ENCODE results near the gene CGB3.
"Not testable (repeated sequence)": the region's sequence is repeated elsewhere in the genome, so short reads cannot be mapped to it uniquely, and the experiment has no call there.

Gene CGB3

DNA sequence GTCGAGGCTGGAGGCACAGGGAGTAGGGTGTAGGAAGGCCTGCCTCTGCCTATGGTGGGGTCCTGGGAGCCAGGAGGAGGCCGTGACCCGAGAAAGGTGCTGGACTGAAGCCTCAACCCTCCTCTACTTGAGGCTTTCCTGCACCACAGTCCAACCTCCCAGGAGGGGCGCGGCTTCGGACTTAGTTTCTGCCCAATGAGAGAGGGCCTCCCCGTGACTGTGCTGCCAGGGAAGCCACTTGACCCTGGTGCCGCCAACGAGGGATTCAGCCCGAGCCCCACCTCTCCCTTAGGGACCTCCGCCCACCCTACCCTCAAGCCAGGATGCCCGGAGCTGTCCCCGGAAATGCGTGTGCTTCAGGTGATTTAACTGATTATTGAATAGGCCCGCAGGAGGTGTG lies at the start of gene CGB3:
CGB3 (minus strand) TSS at position 101 of the 400 bp plus-strand sequence. CDS start 362 bp downstream, outside the sequence.
- peaks cover 13% of the 10 kb centered on the region for H3K27me3 ChIP-seq (ENCODE audit: control insufficient read depth, insufficient read depth, low read length)
- not testable (repeated sequence) for H3K27ac ChIP-seq (ENCODE audit: low read depth, low read length); H3K36me3 ChIP-seq (ENCODE audit: control insufficient read depth, insufficient read depth, low read length); H3K9ac ChIP-seq (ENCODE audit: low read length); H3K4me3 ChIP-seq (ENCODE audit: low read length); H3K4me1 ChIP-seq (ENCODE audit: control insufficient read depth, insufficient read depth, low read length)

DNA sequence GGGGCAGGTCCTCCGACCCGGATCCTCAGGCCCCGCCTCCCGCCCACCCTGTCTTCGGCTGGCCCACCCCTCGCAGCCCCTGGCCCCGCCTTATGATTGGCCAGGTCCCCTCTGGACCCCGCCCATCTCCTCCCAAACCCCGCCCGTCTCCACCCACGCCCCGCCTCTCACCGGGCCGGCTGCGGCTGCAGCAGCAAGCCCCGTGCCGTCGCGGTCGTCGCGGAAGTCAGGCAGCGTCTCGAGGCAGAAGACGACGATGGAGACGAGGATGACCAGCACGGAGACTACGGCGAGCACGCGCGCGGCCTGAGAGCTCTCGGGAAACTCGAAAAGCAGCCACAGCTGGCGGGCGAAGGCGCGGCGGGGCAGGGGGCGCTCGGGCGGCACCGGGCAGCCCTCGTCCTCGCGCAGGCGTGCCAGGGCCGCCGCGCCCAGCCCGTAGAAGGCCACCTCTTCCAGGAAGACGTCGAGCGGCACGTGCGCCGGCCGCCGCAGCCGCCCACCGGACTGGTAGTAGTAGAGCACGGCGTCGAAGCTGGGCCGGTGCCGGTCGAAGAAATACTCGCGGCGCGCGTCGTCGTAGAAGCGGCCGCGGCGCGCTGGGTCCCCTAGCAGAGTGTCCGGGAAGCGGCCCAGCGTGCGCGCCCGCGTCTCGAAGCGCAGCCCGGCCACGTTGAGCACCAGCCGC lies 47.9 kb upstream of the CGB3 start:
- Histone ChIP-seq H3K36me3 (ENCODE audit: control insufficient read depth, insufficient read depth, low read length) (no peaks in the 10 kb centered on the region), H3K27me3 (ENCODE audit: control insufficient read depth, insufficient read depth, low read length) (peaks cover 11% of the 10 kb centered on the region), H3K27ac (ENCODE audit: low read depth, low read length) (no peak overlapping the region), H3K9ac (ENCODE audit: low read length) (no peak overlapping the region), H3K4me1 (ENCODE audit: control insufficient read depth, insufficient read depth, low read length) (no peaks in the 10 kb centered on the region), H3K4me3 (ENCODE audit: low read length) (no peak overlapping the region)

DNA sequence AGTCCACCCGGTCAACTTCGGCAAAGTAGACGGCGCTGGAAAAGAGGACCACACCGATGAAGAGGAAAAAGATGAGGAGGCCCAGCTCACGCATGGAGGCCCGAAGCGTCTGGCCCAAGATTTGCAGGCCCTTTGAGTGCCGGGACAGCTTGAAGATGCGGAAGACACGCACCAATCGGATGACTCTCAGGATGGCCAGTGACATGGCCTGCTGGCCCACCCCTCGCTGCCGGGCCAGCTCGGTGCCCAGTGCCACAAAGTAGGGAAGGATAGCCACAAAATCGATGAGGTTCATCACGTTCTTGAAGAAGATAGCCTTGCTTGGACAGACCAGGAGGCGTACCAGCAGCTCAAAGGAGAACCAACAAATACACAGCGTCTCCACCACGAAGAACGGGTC lies 46.3 kb upstream of the CGB3 start:
- Histone ChIP-seq H3K36me3 (ENCODE audit: control insufficient read depth, insufficient read depth, low read length) (no peaks in the 10 kb centered on the region), H3K9ac (ENCODE audit: low read length) (no peak overlapping the region), H3K4me1 (ENCODE audit: control insufficient read depth, insufficient read depth, low read length) (no peaks in the 10 kb centered on the region), H3K27ac (ENCODE audit: low read depth, low read length) (no peak overlapping the region), H3K27me3 (ENCODE audit: control insufficient read depth, insufficient read depth, low read length) (peaks cover 21% of the 10 kb centered on the region), H3K4me3 (ENCODE audit: low read length) (no peak overlapping the region)

DNA sequence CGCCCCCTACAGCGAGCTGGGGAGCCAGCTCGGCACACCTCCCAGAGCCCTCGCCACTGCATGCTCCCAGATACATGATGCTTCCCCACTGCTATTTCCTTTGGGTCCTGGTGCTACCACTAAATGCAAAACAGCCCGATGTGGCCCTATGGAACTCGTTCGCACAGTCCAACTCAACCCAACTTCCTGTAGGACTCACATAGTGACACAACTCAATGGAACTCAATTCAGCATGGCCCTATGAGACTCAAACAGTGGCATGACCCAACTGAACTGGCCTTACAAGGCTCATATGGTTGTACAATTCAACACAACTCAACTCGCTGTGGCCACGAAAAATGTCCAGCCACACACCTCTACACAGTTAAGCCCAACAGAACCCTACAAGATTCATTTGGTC lies 44.9 kb upstream of the CGB3 start:
- H3K4me1 ChIP-seq (ENCODE audit: control insufficient read depth, insufficient read depth, low read length) = no peaks in the 10 kb centered on the region
- peaks cover 25% of the 10 kb centered on the region for H3K27me3 ChIP-seq (ENCODE audit: control insufficient read depth, insufficient read depth, low read length)
- H3K36me3 ChIP-seq (ENCODE audit: control insufficient read depth, insufficient read depth, low read length) = no peaks in the 10 kb centered on the region
- no peak overlapping the region for H3K27ac ChIP-seq (ENCODE audit: low read depth, low read length)
- H3K4me3 ChIP-seq (ENCODE audit: low read length) = no peak overlapping the region
- H3K9ac ChIP-seq (ENCODE audit: low read length) = no peak overlapping the region

DNA sequence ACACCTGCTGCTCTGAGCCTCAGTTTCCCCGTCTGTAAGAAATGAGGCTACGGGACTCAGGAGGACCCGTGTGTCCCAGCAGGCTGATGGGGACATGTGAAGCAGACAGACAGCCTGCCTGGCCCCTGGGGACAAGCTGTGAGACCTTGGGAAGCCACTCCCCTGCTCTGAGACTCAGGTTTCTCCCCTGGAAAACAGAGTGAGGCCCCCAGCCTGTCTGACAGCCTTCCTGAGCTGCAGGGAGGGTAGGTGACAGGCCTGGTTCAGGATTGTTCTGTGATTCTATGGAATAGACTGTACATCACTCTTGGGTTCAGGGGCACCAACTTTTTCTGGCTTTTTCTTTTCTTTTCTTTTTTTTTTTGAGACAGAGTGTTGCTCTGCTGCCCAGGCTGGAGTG lies 43.4 kb upstream of the CGB3 start:
- H3K9ac ChIP-seq (ENCODE audit: low read length) = no peak overlapping the region
- no peak overlapping the region for H3K27ac ChIP-seq (ENCODE audit: low read depth, low read length)
- peaks cover 19% of the 10 kb centered on the region for H3K27me3 ChIP-seq (ENCODE audit: control insufficient read depth, insufficient read depth, low read length)
- no peaks in the 10 kb centered on the region for H3K4me1 ChIP-seq (ENCODE audit: control insufficient read depth, insufficient read depth, low read length)
- no peaks in the 10 kb centered on the region for H3K36me3 ChIP-seq (ENCODE audit: control insufficient read depth, insufficient read depth, low read length)
- no peak overlapping the region for H3K4me3 ChIP-seq (ENCODE audit: low read length)

DNA sequence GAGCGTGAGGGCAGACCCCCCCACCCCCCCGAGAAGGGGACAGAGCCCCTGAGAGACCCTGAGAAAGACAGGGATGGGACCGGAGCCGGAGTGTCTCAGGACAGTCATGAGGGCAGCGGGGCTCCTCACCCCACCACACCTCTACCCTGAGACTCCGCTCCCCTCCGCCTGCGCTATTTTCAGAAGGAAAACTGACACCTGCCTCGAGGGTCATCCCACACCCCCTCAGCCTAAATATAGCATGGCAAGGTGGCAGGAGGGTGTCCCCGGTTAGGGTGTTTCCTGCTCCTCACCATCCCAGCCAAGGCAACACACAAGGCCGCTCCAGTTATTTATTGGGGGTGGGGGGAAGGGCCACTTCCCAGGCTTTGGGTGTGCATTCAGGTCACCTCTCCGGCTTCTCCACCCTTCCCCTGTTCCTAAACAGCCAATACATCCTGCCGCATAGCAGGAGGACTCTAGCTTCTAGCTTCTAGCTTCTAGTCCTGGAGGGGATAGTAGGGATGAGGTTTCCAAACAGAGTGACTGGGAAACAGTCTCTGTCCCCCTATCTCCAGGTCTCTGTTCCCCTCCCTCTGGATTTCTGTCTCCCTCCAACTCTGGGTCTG lies 41.9 kb upstream of the CGB3 start:
- Histone ChIP-seq H3K9ac (ENCODE audit: low read length) (no peak overlapping the region), H3K4me1 (ENCODE audit: control insufficient read depth, insufficient read depth, low read length) (no peaks in the 10 kb centered on the region), H3K27ac (ENCODE audit: low read depth, low read length) (no peak overlapping the region), H3K27me3 (ENCODE audit: control insufficient read depth, insufficient read depth, low read length) (peaks cover 16% of the 10 kb centered on the region), H3K36me3 (ENCODE audit: control insufficient read depth, insufficient read depth, low read length) (no peaks in the 10 kb centered on the region), H3K4me3 (ENCODE audit: low read length) (no peak overlapping the region)

DNA sequence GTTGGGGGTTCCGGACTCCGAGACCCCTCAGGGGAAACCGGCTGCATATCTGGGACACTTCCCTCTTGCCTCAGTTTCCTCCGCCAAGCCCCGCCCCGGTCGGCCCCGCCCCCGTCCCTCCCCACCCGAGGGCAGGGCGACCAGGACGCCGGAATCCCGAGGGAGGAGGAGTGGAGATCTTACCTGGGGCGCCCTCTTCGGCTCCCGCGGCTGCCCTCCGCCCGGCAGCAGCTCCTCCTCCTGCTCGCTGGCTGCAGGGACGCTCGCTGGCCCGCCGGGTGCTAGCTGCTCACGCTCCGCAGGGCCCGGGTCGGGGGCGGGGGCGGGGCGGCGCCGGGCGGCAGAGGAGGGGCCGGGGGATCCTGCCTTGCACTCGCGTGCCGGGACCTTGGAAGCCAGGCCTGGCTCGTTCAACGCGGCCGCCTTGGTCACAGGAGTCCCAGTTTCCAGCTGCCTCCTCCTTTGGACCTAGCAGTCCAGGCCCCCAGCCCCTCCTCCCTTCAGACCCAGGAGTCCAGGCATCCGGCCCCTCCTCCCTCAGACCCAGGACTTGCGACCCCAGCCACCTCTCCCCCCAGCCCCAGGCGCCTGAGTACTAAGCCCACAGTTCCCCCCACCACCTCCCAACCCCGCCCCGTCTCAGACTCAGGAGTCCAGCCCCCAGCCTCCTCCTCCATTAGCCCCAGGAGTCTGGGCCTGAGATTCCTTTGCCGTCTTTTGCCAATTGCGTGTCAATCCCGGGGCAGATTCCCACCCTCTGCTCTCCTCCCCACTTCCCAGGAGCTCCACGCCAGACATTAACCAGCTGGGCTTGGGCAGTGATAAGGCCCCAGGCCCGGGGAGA lies 40.9 kb upstream of the CGB3 start, which contains the start of gene NTF4:
NTF4 (minus strand) TSS at position 51 of the 844 bp plus-strand sequence. CDS start 2,821 bp downstream, outside the sequence.
- H3K9ac ChIP-seq (ENCODE audit: low read length) = no peak within 1 kb of the TSS
- peaks cover 16% of the 10 kb centered on the region for H3K27me3 ChIP-seq (ENCODE audit: control insufficient read depth, insufficient read depth, low read length)
- H3K36me3 ChIP-seq (ENCODE audit: control insufficient read depth, insufficient read depth, low read length) = no peaks in the 10 kb centered on the region
- H3K4me1 ChIP-seq (ENCODE audit: control insufficient read depth, insufficient read depth, low read length) = no peaks in the 10 kb centered on the region
- H3K4me3 ChIP-seq (ENCODE audit: low read length) = no peak within 1 kb of the TSS
- H3K27ac ChIP-seq (ENCODE audit: low read depth, low read length) = no peak within 1 kb of the TSS

DNA sequence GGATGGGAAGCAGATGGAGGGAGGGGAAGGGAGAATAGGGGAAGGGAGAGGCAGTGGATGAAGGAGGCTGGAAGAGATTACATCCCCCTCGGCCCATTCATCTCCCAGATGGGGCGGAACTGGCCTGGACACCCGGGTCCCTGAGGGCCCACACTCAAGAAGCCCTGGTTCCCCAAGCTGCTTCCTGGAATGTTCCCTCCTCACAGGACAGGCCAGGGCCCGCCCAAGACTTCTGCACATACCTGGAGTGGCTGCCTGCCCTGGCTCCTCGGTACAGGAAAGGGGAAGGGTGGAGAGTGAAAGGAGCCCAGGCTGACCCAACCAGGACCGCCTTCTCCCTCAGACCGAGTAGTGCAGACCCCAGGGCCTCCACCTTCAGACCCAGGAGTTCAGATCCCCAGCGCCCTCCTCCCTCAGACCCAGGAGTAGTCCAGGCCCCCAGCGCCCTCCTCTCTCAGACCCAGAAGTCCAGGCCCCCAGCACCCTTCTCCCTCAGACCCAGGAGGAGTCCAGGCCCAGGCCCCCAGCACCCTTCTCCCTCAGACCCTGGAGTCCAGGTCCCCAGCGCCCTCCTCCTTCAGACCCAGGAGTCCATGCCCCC lies 40.0 kb upstream of the CGB3 start:
- Histone ChIP-seq H3K4me3 (ENCODE audit: low read length) (no peak overlapping the region), H3K27ac (ENCODE audit: low read depth, low read length) (no peak overlapping the region), H3K4me1 (ENCODE audit: control insufficient read depth, insufficient read depth, low read length) (no peaks in the 10 kb centered on the region), H3K9ac (ENCODE audit: low read length) (no peak overlapping the region), H3K27me3 (ENCODE audit: control insufficient read depth, insufficient read depth, low read length) (peaks cover 16% of the 10 kb centered on the region), H3K36me3 (ENCODE audit: control insufficient read depth, insufficient read depth, low read length) (no peaks in the 10 kb centered on the region)

DNA sequence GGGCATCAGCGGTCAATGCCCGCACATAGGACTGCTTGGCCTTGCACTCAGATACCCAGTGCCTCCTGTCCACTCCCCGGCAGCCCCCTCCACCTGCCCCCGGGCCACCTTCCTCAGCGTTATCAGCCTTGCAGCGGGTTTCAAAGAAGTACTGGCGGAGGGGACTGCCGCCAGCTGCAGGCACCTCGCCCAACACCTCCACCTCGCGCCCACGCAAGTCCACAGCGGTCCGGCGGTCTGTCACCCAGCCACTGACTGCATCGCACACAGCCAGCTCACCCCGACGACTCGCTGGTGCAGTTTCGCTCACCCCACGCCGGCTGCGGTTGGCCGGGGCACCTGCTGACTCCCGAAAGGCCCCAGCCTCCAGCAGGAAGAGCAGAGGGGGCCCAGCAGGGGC lies 37.3 kb upstream of the CGB3 start:
- no peak overlapping the region for H3K27ac ChIP-seq (ENCODE audit: low read depth, low read length)
- H3K4me3 ChIP-seq (ENCODE audit: low read length) = no peak overlapping the region
- H3K9ac ChIP-seq (ENCODE audit: low read length) = no peak overlapping the region
- no peaks in the 10 kb centered on the region for H3K36me3 ChIP-seq (ENCODE audit: control insufficient read depth, insufficient read depth, low read length)
- peaks cover 30% of the 10 kb centered on the region for H3K27me3 ChIP-seq (ENCODE audit: control insufficient read depth, insufficient read depth, low read length)
- no peaks in the 10 kb centered on the region for H3K4me1 ChIP-seq (ENCODE audit: control insufficient read depth, insufficient read depth, low read length)

DNA sequence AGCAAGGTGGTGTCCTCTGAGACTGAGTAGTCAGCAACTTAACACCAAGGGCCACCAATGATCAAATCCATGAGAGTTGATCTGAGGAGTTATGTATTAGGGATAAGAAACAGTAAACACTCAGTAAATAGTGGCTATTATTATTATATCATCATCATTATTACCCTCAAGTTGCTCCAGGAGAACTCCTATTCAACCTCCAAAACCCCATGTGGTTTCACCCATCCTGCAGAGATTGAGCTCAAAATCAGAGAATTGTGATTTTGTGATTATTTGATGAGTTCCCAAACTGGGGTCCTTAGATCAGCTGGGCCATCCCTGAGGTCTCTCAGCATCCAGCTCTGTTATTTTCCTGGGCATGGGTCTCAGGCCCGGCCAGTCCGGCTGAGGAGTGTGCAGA lies 36.9 kb upstream of the CGB3 start:
- Histone ChIP-seq H3K4me1 (ENCODE audit: control insufficient read depth, insufficient read depth, low read length) (no peaks in the 10 kb centered on the region), H3K36me3 (ENCODE audit: control insufficient read depth, insufficient read depth, low read length) (no peaks in the 10 kb centered on the region), H3K4me3 (ENCODE audit: low read length) (no peak overlapping the region), H3K27ac (ENCODE audit: low read depth, low read length) (no peak overlapping the region), H3K27me3 (ENCODE audit: control insufficient read depth, insufficient read depth, low read length) (peaks cover 28% of the 10 kb centered on the region), H3K9ac (ENCODE audit: low read length) (no peak overlapping the region)

DNA sequence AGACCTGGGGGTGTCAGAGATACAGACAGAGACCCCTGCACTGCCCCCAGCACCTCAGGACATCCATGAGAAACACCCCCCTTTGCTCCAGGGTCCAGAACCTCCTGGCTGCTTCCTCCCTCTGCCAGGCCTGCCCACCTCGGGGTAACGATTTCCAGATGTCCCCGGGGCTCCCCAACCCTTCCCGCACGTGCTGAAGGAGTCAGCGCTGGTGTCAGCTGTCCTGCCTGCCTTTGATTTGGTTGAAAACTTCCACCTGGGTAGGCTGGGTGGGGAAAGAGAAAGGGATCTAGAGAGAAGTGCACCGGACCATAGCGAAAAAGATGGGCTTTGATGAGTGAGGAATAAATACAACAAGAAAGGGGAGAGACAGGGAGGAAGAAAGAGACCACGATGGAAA lies 34.9 kb upstream of the CGB3 start:
- no peaks in the 10 kb centered on the region for H3K36me3 ChIP-seq (ENCODE audit: control insufficient read depth, insufficient read depth, low read length)
- no peaks in the 10 kb centered on the region for H3K4me1 ChIP-seq (ENCODE audit: control insufficient read depth, insufficient read depth, low read length)
- H3K27me3 ChIP-seq (ENCODE audit: control insufficient read depth, insufficient read depth, low read length) = peaks cover 22% of the 10 kb centered on the region
- H3K27ac ChIP-seq (ENCODE audit: low read depth, low read length) = no peak overlapping the region
- H3K9ac ChIP-seq (ENCODE audit: low read length) = no peak overlapping the region
- H3K4me3 ChIP-seq (ENCODE audit: low read length) = no peak overlapping the region

DNA sequence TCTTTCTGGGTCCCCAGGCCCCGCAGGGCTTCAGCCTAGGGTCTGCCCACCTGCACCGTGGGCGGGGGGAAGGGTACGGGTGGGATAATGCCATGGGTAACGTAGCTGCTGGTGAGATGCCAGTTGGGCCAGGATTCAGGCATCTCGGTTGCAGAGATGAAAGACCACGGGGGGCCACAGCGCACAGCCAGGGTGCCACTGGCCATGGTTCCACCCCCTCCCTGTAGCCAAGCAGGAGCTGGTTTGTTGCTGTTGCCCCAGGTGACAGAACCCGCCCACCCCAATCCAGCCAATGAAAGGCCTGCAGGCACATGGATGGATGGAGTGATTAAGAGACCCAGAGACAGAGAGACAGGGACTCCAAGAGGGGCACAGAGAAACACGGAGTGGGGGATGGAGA lies 34.4 kb upstream of the CGB3 start:
- Histone ChIP-seq H3K9ac (ENCODE audit: low read length) (no peak overlapping the region), H3K4me1 (ENCODE audit: control insufficient read depth, insufficient read depth, low read length) (no peaks in the 10 kb centered on the region), H3K27ac (ENCODE audit: low read depth, low read length) (no peak overlapping the region), H3K4me3 (ENCODE audit: low read length) (no peak overlapping the region), H3K36me3 (ENCODE audit: control insufficient read depth, insufficient read depth, low read length) (no peaks in the 10 kb centered on the region), H3K27me3 (ENCODE audit: control insufficient read depth, insufficient read depth, low read length) (peaks cover 20% of the 10 kb centered on the region)

All from rectal smooth muscle tissue (tissue), 1 donor.